Fibroblast of gingiva (primary cell): ENCODE data around the gene EPB41L4A.
"Not testable (repeated sequence)": the region's sequence is repeated elsewhere in the genome, so short reads cannot be mapped to it uniquely, and the experiment has no call there.

Experiments used
- DNase-seq: peaks from one replicate; pipeline ENCODE4 v3.0.0-alpha.2; 2011; ENCODE audit warnings: low read depth

EPB41L4A gene

GRCh38 chr5:112254303-112254702, 164.8 kb downstream of the EPB41L4A start:
- peak; percentile 14 for DNase-seq

- DNase-seq, result peak; percentile 57
Observed at GRCh38 chr5:112253478-112254250, 165.4 kb downstream of the EPB41L4A start.

- DNase-seq, result no peak
Observed at GRCh38 chr5:112250551-112250950, 168.5 kb downstream of the EPB41L4A start.

- DNase-seq, result no peak
Observed at GRCh38 chr5:112248623-112249022, 170.5 kb downstream of the EPB41L4A start.

GRCh38 chr5:112247960-112248359, 171.1 kb downstream of the EPB41L4A start:
- no peak for DNase-seq

- no peak for DNase-seq
Observed at GRCh38 chr5:112245656-112246055, 173.4 kb downstream of the EPB41L4A start.

- DNase-seq, result no peak
Observed at GRCh38 chr5:112239996-112240395, 179.1 kb downstream of the EPB41L4A start.

GRCh38 chr5:112238473-112238872, 180.6 kb downstream of the EPB41L4A start:
- no peak for DNase-seq

- no peak for DNase-seq
Observed at GRCh38 chr5:112237456-112237855, 181.6 kb downstream of the EPB41L4A start.

- DNase-seq, result no peak
Observed at GRCh38 chr5:112234000-112234399, 185.1 kb downstream of the EPB41L4A start.

- DNase-seq, result no peak
Observed at GRCh38 chr5:112232667-112233066, 186.4 kb downstream of the EPB41L4A start.

- DNase-seq, result no peak
Observed at GRCh38 chr5:112230606-112231005, 188.5 kb downstream of the EPB41L4A start.

- peak; percentile 65 for DNase-seq
Observed at GRCh38 chr5:112228667-112229066, 190.4 kb downstream of the EPB41L4A start.

GRCh38 chr5:112227911-112228631, 191.0 kb downstream of the EPB41L4A start:
- DNase-seq, result no peak

- DNase-seq, result no peak
Observed at GRCh38 chr5:112226215-112226614, 192.9 kb downstream of the EPB41L4A start.

GRCh38 chr5:112222997-112223396, 196.1 kb downstream of the EPB41L4A start:
- DNase-seq, result not testable (repeated sequence)

GRCh38 chr5:112221128-112221527, 197.9 kb downstream of the EPB41L4A start:
- DNase-seq, result no peak

GRCh38 chr5:112219000-112219399, 200.1 kb downstream of the EPB41L4A start:
- DNase-seq, result no peak

- DNase-seq, result no peak
Observed at GRCh38 chr5:112217843-112218579, 201.1 kb downstream of the EPB41L4A start.

GRCh38 chr5:112216140-112216539, 202.9 kb downstream of the EPB41L4A start:
- DNase-seq, result no peak

GRCh38 chr5:112210430-112211005, 208.6 kb downstream of the EPB41L4A start:
- DNase-seq, result peak; percentile 16
